ENCODE measurements around the gene AGAP3.
A peak's percentile ranks its signal among the peaks of the same experiment; 100 is the strongest.

Gene AGAP3

GRCh38 chr7:151080522-151081169, 5.6 kb upstream of the AGAP3 start, which contains the start of gene FASTK:
Gene FASTK (minus strand): TSS chr7:151080809. CDS start chr7:151080766, 43 bp downstream.
- ChIA-PET POLR2A (ENCODE audit: low non-redundant PET) (interaction anchor here (0.6 to 0.9 kb wide), 3 partner anchors 17 to 35 kb away, joined by 3 to 5 read pairs (median 3); no protein-coding TSS in a partner anchor), CTCF (interaction anchor here (0.6 kb wide), 1 partner anchor 70 kb away, joined by 3 read pairs; no protein-coding TSS in a partner anchor)
- peak within 1 kb of the TSS; percentile 99 for H3K27ac ChIP-seq

GRCh38 chr7:151081170-151082101, 4.8 kb upstream of the AGAP3 start:
- ChIA-PET CTCF (interaction anchor here (0.6 kb wide), 1 partner anchor 69 kb away, joined by 3 read pairs; no protein-coding TSS in a partner anchor), POLR2A (ENCODE audit: low non-redundant PET) (interaction anchor here (0.6 to 0.9 kb wide), 4 partner anchors 18 to 35 kb away, joined by 3 to 5 read pairs (median 3); no protein-coding TSS in a partner anchor)
- no peak for DNase-seq (ENCODE audit: low spot score)
- H3K27ac ChIP-seq = peak overlapping the region; percentile 99
- no peak for TF ChIP-seq CTCF (conservative IDR thresholded peaks at IDR 0.05; ENCODE audit: low read depth)

More at GRCh38 chr7:151080522-151081169, 5.6 kb upstream of the AGAP3 start, which contains the start of gene FASTK:
- peak; percentile 87 for DNase-seq (ENCODE audit: low spot score)
- no peak for TF ChIP-seq CTCF (conservative IDR thresholded peaks at IDR 0.05; ENCODE audit: low read depth)

GRCh38 chr7:151082141-151083070, 3.9 kb upstream of the AGAP3 start:
- no peak for TF ChIP-seq CTCF (conservative IDR thresholded peaks at IDR 0.05; ENCODE audit: low read depth)
- ChIA-PET CTCF (interaction anchor here (0.7 kb wide), 1 partner anchor 64 kb away, joined by 4 read pairs; no protein-coding TSS in a partner anchor), POLR2A (ENCODE audit: low non-redundant PET) (no interaction called here)
- DNase-seq (ENCODE audit: low spot score) = no peak
- H3K27ac ChIP-seq = peak overlapping the region; percentile 99

- peak; percentile 32 for DNase-seq (ENCODE audit: low spot score)
- CTCF ChIA-PET = no interaction called here
- H3K27ac ChIP-seq = peak within 1 kb of the TSS; percentile 99
- no peak for TF ChIP-seq CTCF (conservative IDR thresholded peaks at IDR 0.05; ENCODE audit: low read depth)
- POLR2A ChIA-PET (ENCODE audit: low non-redundant PET) = no interaction called here
Measured at GRCh38 chr7:151083071-151083823, 3.0 kb upstream of the AGAP3 start, which contains the start of gene TMUB1. Gene TMUB1 (minus strand): TSS chr7:151083493. CDS start chr7:151082563, 930 bp downstream.

- TF ChIP-seq CTCF (conservative IDR thresholded peaks at IDR 0.05; ENCODE audit: low read depth) = no peak
- POLR2A ChIA-PET (ENCODE audit: low non-redundant PET) = no interaction called here
- CTCF ChIA-PET = no interaction called here
- DNase-seq (ENCODE audit: low spot score) = no peak
- H3K27ac ChIP-seq = peak overlapping the region; percentile 99
Measured at GRCh38 chr7:151083824-151084160, 2.5 kb upstream of the AGAP3 start.
